Measurements from ENCODE around the gene VTCN1.

The VTCN1 gene

GRCh38 chr1:117137281-117137855 is 73.4 kb downstream of the VTCN1 start:
- CTCF ChIA-PET = interaction anchor here (0.6 to 2.7 kb wide), 3 partner anchors 9 to 471 kb away, joined by 3 to 15 read pairs (median 7); no protein-coding TSS in a partner anchor
- no peak overlapping the region for H3K4me3 ChIP-seq (ENCODE audit: low read depth, low read length)
- H3K9me3 ChIP-seq (ENCODE audit: control insufficient read depth, insufficient read depth, low read depth, low read length) = no peaks in the 10 kb centered on the region
- H3K4me1 ChIP-seq (ENCODE audit: control insufficient read depth, insufficient read depth, low read length) = no peaks in the 10 kb centered on the region
- H3K36me3 ChIP-seq (ENCODE audit: control insufficient read depth in 2 of 2, insufficient read depth in 1 of 2, low read length in 2 of 2) = no peaks in the 10 kb centered on the region
- POLR2A ChIA-PET = no interaction called here
- no peak for TF ChIP-seq ZSCAN5A (tag by site-specific recombination; IDR thresholded peaks at IDR 0.05)
- no peak for TF ChIP-seq PRDM10 (tag by site-specific recombination; IDR thresholded peaks at IDR 0.05)
- TF ChIP-seq ELK4 (IDR thresholded peaks at IDR 0.05; ENCODE audit: borderline replicate concordance, low read depth, low read length) = no peak
- TF ChIP-seq ZNF174 (tag by site-specific recombination; IDR thresholded peaks at IDR 0.05) = no peak
- no peak for TF ChIP-seq ZSCAN4 (tag by site-specific recombination; IDR thresholded peaks at IDR 0.05)
- no peak for TF ChIP-seq ZNF549 (tag by site-specific recombination; IDR thresholded peaks at IDR 0.05)
- TF ChIP-seq ZNF239 (tag by site-specific recombination; IDR thresholded peaks at IDR 0.05) = no peak
- TF ChIP-seq ZNF140 (tag by site-specific recombination; IDR thresholded peaks at IDR 0.05) = no peak
- no peak for TF ChIP-seq ZNF791 (tag by site-specific recombination; IDR thresholded peaks at IDR 0.05)
- no peak for TF ChIP-seq ZNF747 (tag by site-specific recombination; IDR thresholded peaks at IDR 0.05)
- no peak for TF ChIP-seq ZNF514 (tag by site-specific recombination; IDR thresholded peaks at IDR 0.05)
- no peak for TF ChIP-seq ZBTB17 (tag by site-specific recombination; IDR thresholded peaks at IDR 0.05)
- no peak for TF ChIP-seq KLF1 (tag by site-specific recombination; IDR thresholded peaks at IDR 0.05)
- TF ChIP-seq ZNF248 (tag by site-specific recombination; IDR thresholded peaks at IDR 0.05) = no peak
- TF ChIP-seq ZNF223 (tag by site-specific recombination; IDR thresholded peaks at IDR 0.05) = no peak
- TF ChIP-seq ZNF433 (tag by site-specific recombination; IDR thresholded peaks at IDR 0.05; ENCODE audit: low read depth) = no peak
- no peak for TF ChIP-seq ZNF629 (tag by site-specific recombination; IDR thresholded peaks at IDR 0.05)
- no peak for TF ChIP-seq ZNF621 (tag by site-specific recombination; IDR thresholded peaks at IDR 0.05)
- no peak for TF ChIP-seq ZFP69B (tag by site-specific recombination; IDR thresholded peaks at IDR 0.05)
- H3K27ac ChIP-seq (ENCODE audit: extremely low read depth, low read depth, low read length) = no peak overlapping the region

- ChIA-PET POLR2A (no interaction called here), CTCF (interaction anchor here (1.8 to 2.7 kb wide), 2 partner anchors 8 to 14 kb away, joined by 7 to 15 read pairs; no protein-coding TSS in a partner anchor)
- H3K36me3 ChIP-seq (ENCODE audit: control insufficient read depth in 2 of 2, insufficient read depth in 1 of 2, low read length in 2 of 2) = no peaks in the 10 kb centered on the region
- H3K4me1 ChIP-seq (ENCODE audit: control insufficient read depth, insufficient read depth, low read length) = no peaks in the 10 kb centered on the region
- no peaks in the 10 kb centered on the region for H3K9me3 ChIP-seq (ENCODE audit: control insufficient read depth, insufficient read depth, low read depth, low read length)
- no peak overlapping the region for H3K27ac ChIP-seq (ENCODE audit: extremely low read depth, low read depth, low read length)
- no peak overlapping the region for H3K4me3 ChIP-seq (ENCODE audit: low read depth, low read length)
- no peak for TF ChIP-seq ZNF366 (tag by site-specific recombination; conservative IDR thresholded peaks at IDR 0.05)
- no peak for TF ChIP-seq ZNF580 (tag by site-specific recombination; IDR thresholded peaks at IDR 0.05)
- no peak for TF ChIP-seq ZBTB48 (tag by site-specific recombination; IDR thresholded peaks at IDR 0.05)
- no peak for TF ChIP-seq ZFP69B (tag by site-specific recombination; IDR thresholded peaks at IDR 0.05)
- no peak for TF ChIP-seq ZNF629 (tag by site-specific recombination; IDR thresholded peaks at IDR 0.05)
- no peak for TF ChIP-seq ZBTB10 (tag by site-specific recombination; IDR thresholded peaks at IDR 0.05)
These were observed 74.0 kb downstream of the VTCN1 start for GRCh38 chr1:117136749-117137148.
